AG10803 (cell line): ENCODE measurements around the gene TMEM121.

Experiments
- DNase-seq: peaks from one replicate; pipeline ENCODE4 v3.0.0; 2010; ENCODE audit warnings: low read depth
- H3K4me3 ChIP-seq: 2 replicates; pipeline ENCODE4 v1.5.1; 2011; ENCODE audit warnings: mild to moderate bottlenecking, low read length, control low read depth
- TF ChIP-seq, protein P1 (sequence below): conservative IDR thresholded peaks from 2 replicates; pipeline ENCODE4 v1.5.1; 2011; ENCODE audit warnings: mild to moderate bottlenecking, low read length, control low read depth, inconsistent platforms

The TMEM121 gene

DNA sequence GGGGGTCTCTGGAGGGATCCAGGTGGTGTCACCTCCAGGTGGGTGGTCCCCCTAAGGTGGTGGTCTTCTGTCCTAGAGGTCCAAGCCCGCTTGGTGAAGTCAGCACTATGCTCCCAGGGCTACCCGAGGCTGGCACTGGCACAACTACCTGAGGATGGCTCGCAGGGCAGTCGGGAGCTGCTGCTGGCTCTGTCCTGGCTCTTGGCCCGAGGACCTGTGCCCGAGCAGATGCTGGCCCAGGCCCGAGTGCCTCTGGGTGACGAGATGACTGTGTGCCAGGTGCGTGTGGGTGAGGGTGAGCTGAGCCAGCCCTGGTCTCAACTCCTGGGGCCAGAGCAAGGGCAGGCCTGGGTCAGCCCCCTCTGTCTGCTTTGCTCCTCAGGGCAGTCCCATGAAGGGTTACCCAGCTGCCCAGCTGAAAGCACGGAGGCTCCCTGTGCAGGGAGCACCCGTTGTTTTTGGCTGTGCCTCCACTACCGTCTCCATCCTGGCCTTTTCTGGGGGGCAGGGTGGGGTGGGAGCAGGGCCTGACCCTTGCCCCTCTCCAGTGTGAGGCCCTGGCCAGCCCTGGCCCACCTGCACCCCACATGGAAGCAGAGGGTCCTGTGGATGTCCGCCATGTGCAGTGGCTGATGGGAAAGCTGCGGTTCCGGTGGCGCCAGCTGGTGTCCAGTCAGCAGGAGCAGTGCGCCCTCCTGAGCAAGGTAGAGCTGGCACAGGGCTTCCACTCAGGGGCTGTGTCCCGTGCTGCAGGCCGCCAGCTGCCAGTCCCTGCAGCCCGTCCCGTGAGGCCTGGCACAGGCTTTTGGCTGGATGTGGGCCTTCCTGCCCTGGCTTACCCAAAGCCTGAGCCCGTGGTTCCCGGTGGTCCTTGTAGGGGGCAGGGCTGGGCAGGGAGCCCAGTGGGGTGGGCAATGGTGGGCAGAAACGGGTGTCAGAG is 34.1 kb upstream of the TMEM121 start:
- H3K4me3 ChIP-seq, result no peak overlapping the region
- TF ChIP-seq, protein P1, sequence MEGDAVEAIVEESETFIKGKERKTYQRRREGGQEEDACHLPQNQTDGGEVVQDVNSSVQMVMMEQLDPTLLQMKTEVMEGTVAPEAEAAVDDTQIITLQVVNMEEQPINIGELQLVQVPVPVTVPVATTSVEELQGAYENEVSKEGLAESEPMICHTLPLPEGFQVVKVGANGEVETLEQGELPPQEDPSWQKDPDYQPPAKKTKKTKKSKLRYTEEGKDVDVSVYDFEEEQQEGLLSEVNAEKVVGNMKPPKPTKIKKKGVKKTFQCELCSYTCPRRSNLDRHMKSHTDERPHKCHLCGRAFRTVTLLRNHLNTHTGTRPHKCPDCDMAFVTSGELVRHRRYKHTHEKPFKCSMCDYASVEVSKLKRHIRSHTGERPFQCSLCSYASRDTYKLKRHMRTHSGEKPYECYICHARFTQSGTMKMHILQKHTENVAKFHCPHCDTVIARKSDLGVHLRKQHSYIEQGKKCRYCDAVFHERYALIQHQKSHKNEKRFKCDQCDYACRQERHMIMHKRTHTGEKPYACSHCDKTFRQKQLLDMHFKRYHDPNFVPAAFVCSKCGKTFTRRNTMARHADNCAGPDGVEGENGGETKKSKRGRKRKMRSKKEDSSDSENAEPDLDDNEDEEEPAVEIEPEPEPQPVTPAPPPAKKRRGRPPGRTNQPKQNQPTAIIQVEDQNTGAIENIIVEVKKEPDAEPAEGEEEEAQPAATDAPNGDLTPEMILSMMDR, result no peak
- no peak for DNase-seq

DNA sequence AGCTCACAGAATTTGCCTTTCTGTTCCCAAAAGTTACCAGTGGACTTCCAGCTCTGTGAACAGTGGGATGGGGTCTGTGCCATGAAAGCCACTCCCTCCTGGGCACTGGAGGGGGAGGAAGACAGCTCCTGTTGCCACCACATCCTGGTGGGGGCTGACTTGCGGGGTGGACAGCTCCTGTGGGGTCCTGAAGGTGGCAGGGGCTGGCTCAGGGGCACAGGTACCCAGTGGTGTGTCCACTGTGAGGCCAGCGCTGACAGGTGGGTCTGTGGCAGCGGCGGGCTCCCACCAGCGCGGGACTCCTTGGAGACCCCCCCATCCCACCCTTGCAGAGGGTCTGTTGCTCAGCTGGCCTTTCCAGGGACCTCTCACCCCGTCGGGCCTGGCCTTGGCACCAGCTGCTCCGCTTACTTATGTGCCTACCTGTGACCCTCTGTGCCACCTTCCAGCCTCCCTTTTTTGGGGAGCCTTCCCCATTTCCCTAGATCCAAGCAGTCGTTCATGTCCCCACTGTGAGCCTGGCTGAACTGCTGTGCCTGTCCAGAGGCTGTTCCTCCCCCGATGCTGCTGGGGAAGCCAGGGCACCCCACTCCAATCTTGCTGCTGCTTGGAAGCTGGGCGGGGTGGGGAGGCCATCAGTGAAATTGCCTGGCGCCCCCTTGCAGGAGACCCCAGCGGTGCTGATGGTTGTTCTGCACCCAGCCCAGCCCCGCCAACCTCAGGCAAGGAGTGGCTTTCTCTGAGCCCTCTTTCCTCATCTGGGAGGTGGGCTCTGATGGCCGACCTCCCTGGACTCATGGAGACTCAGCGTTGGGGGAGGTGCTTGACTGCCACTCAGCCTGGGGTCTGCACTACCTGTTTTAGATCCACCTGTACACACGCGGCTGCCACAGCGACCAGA is 33.2 kb upstream of the TMEM121 start:
- TF ChIP-seq, protein P1, result no peak
- DNase-seq, result no peak
- H3K4me3 ChIP-seq, result no peak overlapping the region

DNA sequence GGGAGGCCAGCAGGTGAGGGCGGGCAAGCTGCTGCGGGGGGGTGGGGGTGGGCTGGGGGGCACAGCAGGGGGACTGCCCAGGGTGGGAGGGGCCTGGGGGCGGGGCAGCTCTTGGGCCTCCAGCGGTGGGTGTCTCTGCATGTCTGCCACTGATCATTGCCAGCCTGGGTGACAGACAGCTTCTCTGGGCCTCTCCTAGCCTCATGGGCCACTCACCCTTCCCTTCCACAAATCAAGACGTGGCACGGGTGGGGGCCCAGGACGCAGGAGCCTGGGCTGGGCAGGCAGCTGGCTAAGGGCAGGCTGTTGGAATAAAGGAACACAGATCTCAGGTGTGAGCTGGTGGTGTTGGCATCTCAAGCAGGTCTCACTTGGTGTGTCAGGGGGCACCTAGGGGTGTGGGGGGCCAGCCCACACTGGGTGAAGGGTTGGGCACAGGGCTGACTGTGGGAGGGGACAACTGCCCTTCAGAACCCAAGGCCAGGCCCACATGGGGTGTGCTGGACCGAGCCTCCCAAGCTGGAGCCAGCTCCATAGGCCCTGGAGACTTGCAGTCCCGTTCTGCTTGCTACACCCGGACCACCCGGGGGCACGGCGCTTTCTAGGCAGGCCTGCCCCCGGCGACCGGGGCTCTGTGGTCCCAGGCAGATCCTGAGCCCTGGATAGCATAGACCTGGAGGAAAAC is 32.3 kb upstream of the TMEM121 start:
- TF ChIP-seq, protein P1, result no peak
- H3K4me3 ChIP-seq, result no peak overlapping the region
- DNase-seq, result no peak

DNA sequence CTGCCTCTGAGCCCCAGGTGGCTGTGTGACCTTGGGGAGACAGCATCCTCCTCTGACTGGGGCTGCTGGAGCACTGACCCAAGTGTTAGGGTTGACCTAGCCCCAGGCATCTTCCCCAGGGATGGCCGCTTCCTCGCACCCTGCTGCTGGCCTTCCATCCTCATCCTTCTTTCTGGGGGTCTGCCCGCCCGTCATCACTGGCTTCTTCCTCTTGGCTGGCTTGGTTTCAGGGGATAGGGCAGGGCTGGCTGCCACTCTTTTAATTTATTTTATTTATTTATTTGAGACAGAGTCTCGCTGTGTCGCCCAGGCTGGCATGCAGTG is 31.8 kb upstream of the TMEM121 start:
- no peak for DNase-seq
- no peak overlapping the region for H3K4me3 ChIP-seq
- TF ChIP-seq, protein P1, result no peak

DNA sequence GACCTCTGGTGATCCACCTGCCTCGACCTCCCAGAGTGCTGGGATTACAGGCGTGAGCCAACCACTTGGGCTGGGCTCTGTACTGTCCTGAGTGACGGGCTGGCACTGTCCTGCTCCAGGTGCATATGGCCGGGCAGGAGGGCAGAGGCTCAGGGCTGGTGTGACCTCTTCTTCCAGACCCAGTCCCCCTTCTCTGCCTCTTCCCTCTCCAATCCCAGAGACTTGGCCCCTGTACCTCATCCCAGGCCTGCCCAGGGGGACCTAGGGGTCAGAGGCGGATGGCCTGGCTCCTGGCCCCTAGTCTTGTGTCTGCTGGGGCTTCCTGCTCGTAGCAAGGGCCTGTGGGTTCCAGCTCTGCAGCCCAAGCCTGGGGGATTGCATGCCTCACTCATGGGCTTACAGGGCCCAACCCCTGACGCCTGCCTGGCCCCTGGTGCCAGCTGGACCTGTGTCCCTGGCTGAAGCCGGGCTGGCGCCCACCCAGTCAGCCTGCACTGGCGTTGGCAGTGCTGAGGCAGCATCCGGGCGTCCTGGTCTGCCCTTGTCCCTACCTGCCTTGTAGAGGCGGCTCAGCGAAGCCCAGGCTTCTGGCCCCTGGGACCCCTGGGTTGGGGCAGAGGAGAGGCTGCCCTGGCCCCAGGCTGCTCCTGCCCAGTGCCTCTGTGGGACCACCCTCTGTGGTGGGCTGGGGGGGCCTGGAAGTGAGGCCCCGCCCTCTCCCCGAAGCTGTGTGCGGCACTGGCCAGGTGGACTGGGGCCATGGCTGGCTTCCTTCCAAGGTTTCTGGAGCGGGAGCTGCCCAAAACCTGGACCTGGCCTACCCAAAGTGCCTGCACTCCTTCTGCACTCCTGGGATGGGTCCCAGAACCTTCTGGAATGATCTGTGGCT is 31.0 kb upstream of the TMEM121 start:
- DNase-seq, result no peak
- TF ChIP-seq, protein P1, result no peak
- no peak overlapping the region for H3K4me3 ChIP-seq

DNA sequence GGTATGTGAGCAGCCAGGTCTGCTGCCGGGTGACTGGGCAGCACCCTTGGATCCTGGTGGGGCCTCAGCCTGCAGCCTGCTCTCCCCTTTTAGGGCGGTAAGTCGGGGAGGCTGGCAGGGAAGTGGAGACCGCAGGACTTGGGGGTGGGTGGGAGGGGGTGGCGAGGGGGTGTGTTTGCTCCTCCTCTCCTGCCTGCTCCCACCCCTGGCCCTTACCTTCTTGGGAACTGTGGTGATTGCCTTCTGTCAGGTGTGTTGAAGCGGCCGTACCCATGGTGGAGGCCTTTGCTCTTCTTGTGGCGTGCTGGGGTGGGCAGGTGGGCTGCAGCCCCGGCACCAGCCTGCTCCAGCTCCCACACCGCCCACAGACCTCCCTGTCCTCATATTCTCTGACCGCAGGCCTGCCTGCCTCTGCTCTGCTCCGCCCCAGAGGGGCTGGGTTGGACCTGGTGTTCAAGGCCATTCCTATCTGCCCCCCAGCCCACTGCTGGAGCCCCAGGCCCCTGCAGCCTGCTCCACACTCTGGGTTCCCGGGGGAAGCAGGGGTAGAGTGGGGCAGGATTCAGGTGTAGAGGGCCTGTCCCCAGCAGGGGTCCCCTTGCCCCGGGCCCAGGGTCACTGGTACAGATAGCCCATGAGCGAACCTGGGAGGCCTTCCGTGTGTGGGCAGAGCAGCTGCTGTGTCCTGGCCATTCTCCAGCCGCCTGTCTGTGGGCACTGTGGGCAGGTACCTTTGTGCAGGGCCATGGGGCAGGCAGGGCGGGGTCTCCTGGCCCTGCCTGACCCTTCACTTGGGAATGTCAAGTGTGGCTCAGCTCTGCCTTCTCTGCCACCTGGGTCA is 30.2 kb upstream of the TMEM121 start:
- TF ChIP-seq, protein P1, result no peak
- no peak overlapping the region for H3K4me3 ChIP-seq
- DNase-seq, result no peak
